Measurements from ENCODE around the gene ABHD2.

- no peak for TF ChIP-seq CTCF (conservative IDR thresholded peaks at IDR 0.05; ENCODE audit: low read length)
- no peak for TF ChIP-seq EZH2phosphoT487 (IDR thresholded peaks at IDR 0.05; ENCODE audit: borderline replicate concordance, low read depth, low read length)
Observed at GRCh38 chr15:89139613-89140499, 51.6 kb downstream of the ABHD2 start.

Data from OCI-LY7 (cell line).